CD14-positive monocyte (primary cell): Measurements from ENCODE around the gene CD2AP. TPM values are rescaled to one million over a fixed set of nuclear protein-coding genes. Genes with fewer than 3 reads are reported as not detected.
A peak's percentile ranks its signal among the peaks of the same experiment; 100 is the strongest.

ENCODE experiments used
- DNase-seq, 3 donors: peaks; one replicate each; pipeline ENCODE4 v3.0.0-alpha.2; 2011 to 2022
- H2AFZ ChIP-seq: 2 replicates; pipeline ENCODE4 v1.6.0; 2012; ENCODE audit warnings: mild to moderate bottlenecking, low read depth, low read length, inconsistent platforms; ENCODE audit not compliant: insufficient read depth, poor library complexity, severe bottlenecking
- H3K27ac ChIP-seq, 2 donors: 1 replicate in 1 of 2; 2 replicates in 1 of 2; pipeline ENCODE4 v1.5.1; 2012 to 2013; ENCODE audit warnings: low read length in 2 of 2, control low read depth in 1 of 2, inconsistent platforms in 1 of 2, low read depth in 1 of 2, mild to moderate bottlenecking in 1 of 2
- H3K27me3 ChIP-seq, 2 donors: one replicate each; pipeline versions ENCODE4 v1.6.0 to v1.6.1; 2011 to 2013; ENCODE audit warnings: low read length in 2 of 2; ENCODE audit not compliant: control insufficient read depth in 2 of 2, insufficient read depth in 2 of 2
- H3K36me3 ChIP-seq, 2 donors: replicated peaks in 1 of 2; 1 replicate in 1 of 2; 2 replicates in 1 of 2; pipeline versions ENCODE4 v1.5.1 to v1.6.1; 2012 to 2013; ENCODE audit warnings: low read length in 2 of 2, control low read depth in 1 of 2, inconsistent platforms in 1 of 2, mild to moderate bottlenecking in 1 of 2; ENCODE audit not compliant: insufficient read depth in 2 of 2, control insufficient read depth in 1 of 2
- H3K4me1 ChIP-seq, 2 donors: 1 replicate in 1 of 2; 2 replicates in 1 of 2; pipeline versions ENCODE4 v1.5.1 to v1.6.1; 2012 to 2013; ENCODE audit warnings: low read length in 2 of 2, control low read depth in 1 of 2, inconsistent platforms in 1 of 2, mild to moderate bottlenecking in 1 of 2, moderate library complexity in 1 of 2; ENCODE audit not compliant: insufficient read depth in 2 of 2, control insufficient read depth in 1 of 2
- H3K4me2 ChIP-seq: replicated peaks from 2 replicates; pipeline ENCODE3; 2012; ENCODE audit warnings: low read length, moderate library complexity, mild to moderate bottlenecking; ENCODE audit not compliant: poor library complexity, severe bottlenecking; ENCODE audit errors: extremely low read depth
- H3K4me3 ChIP-seq, 3 experiments: fragments of 200-600 bp in 1 of 3; sonication (generic) in 1 of 3; replicated peaks in 1 of 3; 1 replicate in 2 of 3; 2 replicates in 1 of 3; pipeline ENCODE4 v1.5.1; 2011 to 2013; ENCODE audit warnings: low read length in 3 of 3, mild to moderate bottlenecking in 3 of 3, control low read depth in 2 of 3, low read depth in 2 of 3, inconsistent platforms in 1 of 3, moderate library complexity in 1 of 3
- H3K79me2 ChIP-seq: 2 replicates; pipeline ENCODE4 v1.6.0; 2012; ENCODE audit warnings: mild to moderate bottlenecking, control low read depth, inconsistent platforms, low read length, moderate library complexity; ENCODE audit not compliant: insufficient read depth
- H3K9ac ChIP-seq: 2 replicates; pipeline ENCODE4 v1.6.0; 2017; ENCODE audit warnings: low read length, mild to moderate bottlenecking; ENCODE audit not compliant: insufficient read depth, poor library complexity, severe bottlenecking
- H3K9me3 ChIP-seq, 2 donors: replicated peaks in 1 of 2; 1 replicate in 1 of 2; 2 replicates in 1 of 2; pipeline versions ENCODE4 v1.5.1 to v1.6.1; 2012 to 2013; ENCODE audit warnings: low read length in 2 of 2, control low read depth in 1 of 2; ENCODE audit not compliant: control insufficient read depth in 1 of 2, insufficient read depth in 1 of 2
- H4K20me1 ChIP-seq: 2 replicates; pipeline ENCODE4 v1.6.0; 2012; ENCODE audit warnings: mild to moderate bottlenecking, low read length, control low read depth, moderate library complexity; ENCODE audit not compliant: insufficient read depth
- H3K27ac Mint-ChIP-seq, 7 donors: one replicate each; pipeline ENCODE4 v1.8.0; 2020; ENCODE audit warnings: mild to moderate bottlenecking in 7 of 7, mixed read lengths in 7 of 7, moderate library complexity in 6 of 7, inconsistent platforms in 2 of 7
- H3K27me3 Mint-ChIP-seq, 3 donors: one replicate each; pipeline ENCODE4 v1.8.0; 2021 to 2022; ENCODE audit warnings: low read depth in 3 of 3, mild to moderate bottlenecking in 3 of 3, mixed read lengths in 3 of 3, moderate library complexity in 3 of 3, inconsistent platforms in 1 of 3
- H3K36me3 Mint-ChIP-seq, 2 donors: one replicate each; pipeline ENCODE4 v1.8.0; 2020; ENCODE audit warnings: mixed read lengths in 2 of 2, inconsistent platforms in 1 of 2, mild to moderate bottlenecking in 1 of 2
- H3K4me1 Mint-ChIP-seq: one replicate; pipeline ENCODE4 v1.8.0; 2020; ENCODE audit warnings: mild to moderate bottlenecking, mixed read lengths
- H3K4me3 Mint-ChIP-seq, 2 donors: one replicate each; pipeline ENCODE4 v1.8.0; 2020; ENCODE audit warnings: mild to moderate bottlenecking in 2 of 2, mixed read lengths in 2 of 2, moderate library complexity in 1 of 2
- H3K9me3 Mint-ChIP-seq, 7 donors: one replicate each; pipeline ENCODE4 v1.8.0; 2020 to 2022; ENCODE audit warnings: mixed read lengths in 7 of 7, mild to moderate bottlenecking in 6 of 7, moderate library complexity in 6 of 7, inconsistent platforms in 2 of 7
- WGBS: methylation state at CpG from one replicate; pipeline ENCODE4 v1.1.5; 2013; ENCODE audit warnings: missing lambda C conversion rate; ENCODE audit not compliant: insufficient coverage; 5-methylcytosine and 5-hydroxymethylcytosine counted together
- intact Hi-C, 2 donors: fragments of 100-400 bp; cut with micrococcal nuclease; formaldehyde crosslinking; loops; one replicate each; pipeline versions ENCODE4 v1.15.0 to v1.15.1; 2023
- polyA plus RNA-seq, 3 donors: library from polyadenylated mRNA; depleted of rRNA in 1 of 3; unstranded in 2 of 3; stranded (reverse) in 1 of 3; fragments of 300-500 nt in 2 of 3; fragments of >200 nt in 1 of 3; fragmentation: Illumina TruSeq in 2 of 3; gene quantifications; 1 replicate in 2 of 3; 2 replicates in 1 of 3; pipeline ENCODE4 v1.2.3, GENCODE V29; 2012 to 2021
- TF ChIP-seq, protein P1 (sequence below): fragments of 200-600 bp; IDR thresholded peaks from one replicate; pipeline ENCODE4 v1.8.0; 2022; ENCODE audit warnings: antibody characterized with exemption, mild to moderate bottlenecking

The CD2AP gene
- polyA plus RNA-seq, 3 donors, result 1.5 to 2.4 (median 2.0) TPM

DNA sequence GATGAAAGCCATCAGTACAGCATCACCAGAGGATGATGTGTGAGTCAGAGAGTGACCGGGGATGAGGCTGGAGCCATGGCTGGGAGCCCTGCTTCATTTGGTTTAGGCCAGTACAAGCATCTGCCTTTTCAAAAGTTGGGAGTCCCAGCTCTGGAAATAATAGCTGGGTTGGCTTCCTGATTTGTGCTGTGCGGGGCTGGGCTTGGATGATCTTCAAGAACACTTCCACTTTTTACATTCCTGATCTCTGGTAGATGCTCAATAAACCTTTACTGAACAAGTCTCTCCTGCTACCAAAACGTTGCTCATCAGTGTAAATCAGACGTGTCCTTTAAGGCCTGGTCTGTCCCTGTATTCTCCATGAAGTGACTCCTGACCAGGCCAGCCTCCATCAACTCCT, 176.7 kb downstream of the CD2AP start:
- Mint-ChIP-seq H3K27ac (no peak overlapping the region), H3K27me3 (peaks cover 0 to 4% (median 1%) of the 10 kb centered on the region in 3 donors), H3K36me3 (no peaks in the 10 kb centered on the region), H3K4me1 (peaks cover 2% of the 10 kb centered on the region), H3K4me3 (no peak overlapping the region), H3K9me3 (peaks cover 0 to 4% (median 0%) of the 10 kb centered on the region in 7 donors)
- no peak overlapping the region for H3K4me3 ChIP-seq
- WGBS, result 50% methylated on average over 1 of the region's 4 CpGs
- H3K27me3 ChIP-seq, result no peaks in the 10 kb centered on the region
- H3K36me3 ChIP-seq, result no peaks in the 10 kb centered on the region
- H3K27ac ChIP-seq, result no peak overlapping the region
- H3K79me2 ChIP-seq, result no peaks in the 10 kb centered on the region
- no peak overlapping the region for H3K9ac ChIP-seq
- peak in 1 of 3 donors; percentile 9 for DNase-seq
- intact Hi-C loops, result no loop called here
- no peak overlapping the region for H3K4me2 ChIP-seq
- TF ChIP-seq, protein P1, sequence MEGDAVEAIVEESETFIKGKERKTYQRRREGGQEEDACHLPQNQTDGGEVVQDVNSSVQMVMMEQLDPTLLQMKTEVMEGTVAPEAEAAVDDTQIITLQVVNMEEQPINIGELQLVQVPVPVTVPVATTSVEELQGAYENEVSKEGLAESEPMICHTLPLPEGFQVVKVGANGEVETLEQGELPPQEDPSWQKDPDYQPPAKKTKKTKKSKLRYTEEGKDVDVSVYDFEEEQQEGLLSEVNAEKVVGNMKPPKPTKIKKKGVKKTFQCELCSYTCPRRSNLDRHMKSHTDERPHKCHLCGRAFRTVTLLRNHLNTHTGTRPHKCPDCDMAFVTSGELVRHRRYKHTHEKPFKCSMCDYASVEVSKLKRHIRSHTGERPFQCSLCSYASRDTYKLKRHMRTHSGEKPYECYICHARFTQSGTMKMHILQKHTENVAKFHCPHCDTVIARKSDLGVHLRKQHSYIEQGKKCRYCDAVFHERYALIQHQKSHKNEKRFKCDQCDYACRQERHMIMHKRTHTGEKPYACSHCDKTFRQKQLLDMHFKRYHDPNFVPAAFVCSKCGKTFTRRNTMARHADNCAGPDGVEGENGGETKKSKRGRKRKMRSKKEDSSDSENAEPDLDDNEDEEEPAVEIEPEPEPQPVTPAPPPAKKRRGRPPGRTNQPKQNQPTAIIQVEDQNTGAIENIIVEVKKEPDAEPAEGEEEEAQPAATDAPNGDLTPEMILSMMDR, result no peak
- no peaks in the 10 kb centered on the region for H3K4me1 ChIP-seq
- H2AFZ ChIP-seq, result no peak overlapping the region
- H3K9me3 ChIP-seq, result no peaks in the 10 kb centered on the region
- H4K20me1 ChIP-seq, result no peaks in the 10 kb centered on the region

DNA sequence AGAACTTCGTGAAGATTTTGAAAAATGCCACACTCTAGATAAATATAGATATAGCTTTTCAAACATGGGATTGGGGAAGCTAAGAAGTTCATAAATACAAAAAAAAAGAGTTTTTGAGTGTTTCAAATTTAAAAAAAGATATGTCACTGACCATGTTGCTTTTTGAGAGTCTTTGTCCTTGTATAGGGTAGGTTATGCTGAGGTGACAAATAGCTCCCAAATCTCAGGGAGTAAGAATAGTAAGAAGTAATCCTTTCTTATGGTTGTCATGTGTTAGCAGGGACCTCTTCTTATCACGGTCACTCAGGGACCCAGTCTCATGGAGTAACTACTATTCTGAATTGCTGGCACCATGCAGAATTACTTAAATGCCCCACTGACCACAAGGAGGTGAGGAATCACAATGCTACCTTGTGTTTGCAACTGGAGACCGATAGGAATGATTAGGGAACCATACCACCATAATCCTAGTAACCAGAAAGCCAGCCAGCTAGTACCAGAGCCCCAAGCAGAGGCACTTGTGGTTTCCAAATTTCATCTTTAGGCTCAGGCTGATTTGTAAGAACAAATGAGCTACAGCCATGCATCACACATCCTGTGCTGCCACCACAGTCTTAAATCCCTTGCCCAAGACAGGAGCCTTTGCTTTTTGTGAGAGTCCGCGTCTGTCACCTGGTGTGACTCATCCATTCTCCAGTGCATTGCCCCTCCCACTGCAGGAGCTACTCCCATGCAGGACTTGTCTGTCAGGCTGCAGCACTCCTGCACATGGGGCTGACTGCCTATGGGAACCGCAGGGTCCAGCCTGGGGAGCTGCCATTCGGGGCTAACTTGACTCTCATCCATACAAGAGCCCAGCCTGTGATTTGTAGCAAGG, 178.4 kb downstream of the CD2AP start:
- H3K27ac ChIP-seq, result no peak overlapping the region
- H3K9me3 ChIP-seq, result no peaks in the 10 kb centered on the region
- H3K27me3 ChIP-seq, result no peaks in the 10 kb centered on the region
- peak; percentile 6 to 31 (median 14) for DNase-seq
- Mint-ChIP-seq H3K9me3 (peaks cover 0 to 4% (median 0%) of the 10 kb centered on the region in 7 donors), H3K4me3 (no peak overlapping the region), H3K27ac (no peak overlapping the region), H3K27me3 (peaks cover 0 to 4% (median 1%) of the 10 kb centered on the region in 3 donors), H3K4me1 (peaks cover 2% of the 10 kb centered on the region), H3K36me3 (no peaks in the 10 kb centered on the region)
- no peaks in the 10 kb centered on the region for H3K79me2 ChIP-seq
- 62% methylated on average over 5 of the region's 7 CpGs for WGBS
- TF ChIP-seq, protein P1, result no peak
- no peak overlapping the region for H3K9ac ChIP-seq
- intact Hi-C loops, result no loop called here
- H2AFZ ChIP-seq, result no peak overlapping the region
- H3K4me3 ChIP-seq, result no peak overlapping the region
- no peaks in the 10 kb centered on the region for H3K36me3 ChIP-seq
- no peaks in the 10 kb centered on the region for H4K20me1 ChIP-seq
- no peak overlapping the region for H3K4me2 ChIP-seq
- no peaks in the 10 kb centered on the region for H3K4me1 ChIP-seq
